ENCODE results near the gene FAIM2.
A peak's percentile ranks its signal among the peaks of the same experiment; 100 is the strongest.
"Not testable (repeated sequence)": the region's sequence is repeated elsewhere in the genome, so short reads cannot be mapped to it uniquely, and the experiment has no call there.

FAIM2 gene

DNA sequence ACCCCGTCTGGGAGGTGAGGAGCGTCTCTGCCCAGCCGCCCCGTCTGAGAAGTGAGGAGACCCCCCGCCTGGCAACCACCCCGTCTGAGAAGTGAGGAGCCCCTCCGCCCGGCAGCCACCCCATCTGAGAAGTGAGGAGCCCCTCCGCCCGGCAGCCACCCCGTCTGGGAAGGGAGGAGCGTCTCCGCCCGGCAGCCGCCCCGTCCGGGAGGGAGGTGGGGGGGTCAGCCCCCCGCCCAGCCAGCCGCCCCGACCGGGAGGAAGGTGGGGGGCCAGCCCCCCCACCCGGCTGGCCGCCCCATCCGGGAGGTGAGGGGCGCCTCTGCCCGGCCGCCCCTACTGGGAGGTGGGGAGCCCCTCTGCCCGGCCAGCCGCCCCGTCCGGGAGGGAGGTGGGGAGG lies 42.8 kb downstream of the FAIM2 start:
- DNase-seq (ENCODE audit: low spot score): not testable (repeated sequence)

DNA sequence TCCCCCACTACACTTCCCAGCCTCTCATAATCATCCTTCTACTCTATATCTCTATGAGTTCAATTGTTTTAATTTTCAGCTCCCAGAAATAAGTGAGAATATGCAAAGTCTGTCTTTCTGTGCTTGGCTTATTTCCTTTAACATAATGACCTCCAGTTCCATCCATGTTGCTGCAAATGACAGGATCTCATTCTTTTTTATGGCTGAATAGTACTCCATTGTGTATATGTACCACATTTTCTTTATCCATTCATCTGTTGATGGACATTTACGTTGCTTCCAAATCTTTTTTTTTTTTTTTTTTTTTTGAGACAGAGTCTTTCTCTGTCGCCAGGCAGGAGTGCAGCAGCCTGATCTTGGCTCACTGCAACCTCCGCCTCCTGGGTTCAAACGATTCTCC lies 47.8 kb downstream of the FAIM2 start:
- not testable (repeated sequence) for DNase-seq (ENCODE audit: low spot score)

DNA sequence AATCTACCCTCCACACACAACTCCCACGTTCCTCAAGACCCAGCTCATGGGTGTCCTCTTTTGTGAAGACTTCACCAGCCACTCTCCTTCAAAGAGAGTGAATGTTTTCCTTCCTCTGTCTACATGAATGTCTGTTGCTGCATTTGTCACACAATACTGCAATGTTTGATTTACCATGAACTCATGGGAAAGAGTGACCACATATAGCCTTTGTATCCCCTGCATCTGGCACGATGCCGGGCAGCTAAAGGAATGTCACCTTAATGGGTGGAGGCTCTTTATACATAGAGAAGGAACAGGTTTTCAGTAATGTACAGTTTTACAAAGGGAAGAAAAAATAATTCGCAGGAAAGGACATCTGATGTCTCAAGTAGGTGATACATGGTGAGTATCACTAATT lies 48.7 kb downstream of the FAIM2 start:
- DNase-seq (ENCODE audit: low spot score): no peak

DNA sequence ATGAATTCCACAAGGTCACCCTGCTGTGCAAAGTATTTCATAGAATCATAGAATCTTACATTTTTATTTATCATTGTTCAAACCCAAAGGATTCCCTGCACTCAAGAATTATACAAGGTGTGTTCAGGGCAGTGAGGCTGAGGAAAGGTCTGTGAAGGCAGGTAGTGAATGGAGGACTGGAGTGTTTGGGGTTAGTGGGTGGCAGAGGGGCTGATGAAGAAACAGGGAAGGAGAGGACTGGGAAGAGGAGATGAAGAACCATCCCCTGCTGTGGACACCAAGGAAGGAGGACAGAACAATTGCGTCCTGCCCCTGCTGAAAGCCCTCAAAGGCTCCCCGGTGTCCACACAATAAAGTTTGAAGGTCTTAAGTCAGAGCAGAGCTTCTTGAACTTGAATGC lies 50.0 kb downstream of the FAIM2 start:
- DNase-seq (ENCODE audit: low spot score): no peak

DNA sequence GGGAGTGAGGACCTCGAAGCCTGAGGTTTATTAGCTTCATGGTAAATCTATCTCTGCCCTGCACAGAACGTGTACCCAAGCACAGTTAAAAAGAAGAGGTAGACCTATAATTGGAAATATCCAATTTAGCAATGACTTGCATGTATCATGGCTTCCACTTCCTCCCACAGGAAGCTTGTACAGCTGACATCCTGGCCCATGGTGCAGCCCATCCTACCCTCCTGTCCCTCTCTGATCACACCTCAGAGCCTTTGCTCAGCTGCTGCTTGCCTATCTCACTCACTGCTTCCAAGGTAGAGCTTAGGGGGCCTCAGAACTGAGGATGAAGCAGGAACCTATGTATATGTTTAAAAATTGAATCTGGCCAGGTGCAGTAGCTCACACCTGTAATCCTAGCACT lies 56.5 kb downstream of the FAIM2 start:
- no peak for DNase-seq (ENCODE audit: low spot score)

DNA sequence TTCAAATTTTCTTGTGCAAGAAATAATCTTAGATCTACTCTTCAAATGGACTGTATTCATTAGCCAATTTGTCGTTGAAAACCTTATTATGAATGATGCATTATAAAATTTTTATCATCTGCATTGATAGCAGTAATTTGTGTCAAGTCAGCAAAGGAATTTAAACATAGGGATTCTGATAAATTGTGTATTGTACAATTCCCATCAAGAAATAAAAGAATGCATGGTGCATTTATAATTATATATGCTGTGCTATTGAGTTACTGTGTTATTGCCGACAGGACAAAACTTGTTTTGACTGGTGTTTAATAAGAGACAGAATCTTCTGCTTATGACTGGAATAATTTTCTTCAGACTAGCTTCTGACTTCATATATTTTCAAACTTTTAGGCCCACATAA lies 57.7 kb downstream of the FAIM2 start:
- DNase-seq (ENCODE audit: low spot score): no peak

DNA sequence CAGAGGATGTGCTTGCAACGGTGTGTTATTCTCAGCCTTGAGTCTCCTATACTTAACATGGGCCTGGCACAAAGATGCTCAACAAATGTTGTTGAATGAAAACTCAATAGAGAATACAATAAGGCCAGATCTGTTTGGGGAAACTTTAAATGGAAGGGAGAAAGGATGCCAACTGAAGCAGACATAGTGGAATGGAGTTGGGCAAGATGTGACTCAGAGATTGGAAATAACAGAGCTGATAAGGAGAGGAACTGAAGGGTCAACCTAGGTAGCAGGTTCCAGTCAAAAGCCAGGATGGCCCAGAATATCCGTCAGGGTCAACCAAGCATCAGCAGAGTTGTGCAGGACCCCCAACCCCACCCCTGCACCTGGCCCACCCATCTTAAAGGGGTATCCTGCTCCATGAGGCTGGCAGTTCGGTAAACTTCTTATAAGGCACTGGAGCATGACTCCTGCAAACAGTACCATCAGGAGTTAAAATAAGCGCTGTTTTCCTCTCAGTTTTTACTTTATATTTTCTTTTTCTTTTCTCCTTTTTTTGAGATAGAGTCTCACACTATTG lies 59.7 kb downstream of the FAIM2 start:
- DNase-seq (ENCODE audit: low spot score): no peak

DNA sequence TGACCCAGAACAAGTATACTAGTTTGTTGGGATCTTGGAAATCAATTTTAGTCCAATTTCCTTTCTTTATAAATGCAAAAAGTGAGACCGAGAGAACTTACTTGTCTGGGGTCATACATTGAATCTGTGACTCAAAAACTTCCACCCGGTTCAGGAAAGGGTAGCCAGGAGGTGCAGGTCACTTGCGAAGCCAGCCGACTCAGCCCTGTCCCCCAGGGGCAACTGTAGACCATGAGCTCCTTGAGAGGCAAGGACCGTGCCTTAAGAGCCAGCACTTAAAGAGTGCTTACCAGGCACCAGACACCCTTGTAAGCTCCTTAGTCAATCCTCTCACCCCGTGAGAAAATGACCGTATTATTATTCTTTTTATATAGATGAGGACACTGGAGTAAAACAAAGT lies 60.3 kb downstream of the FAIM2 start:
- no peak for DNase-seq (ENCODE audit: low spot score)

DNA sequence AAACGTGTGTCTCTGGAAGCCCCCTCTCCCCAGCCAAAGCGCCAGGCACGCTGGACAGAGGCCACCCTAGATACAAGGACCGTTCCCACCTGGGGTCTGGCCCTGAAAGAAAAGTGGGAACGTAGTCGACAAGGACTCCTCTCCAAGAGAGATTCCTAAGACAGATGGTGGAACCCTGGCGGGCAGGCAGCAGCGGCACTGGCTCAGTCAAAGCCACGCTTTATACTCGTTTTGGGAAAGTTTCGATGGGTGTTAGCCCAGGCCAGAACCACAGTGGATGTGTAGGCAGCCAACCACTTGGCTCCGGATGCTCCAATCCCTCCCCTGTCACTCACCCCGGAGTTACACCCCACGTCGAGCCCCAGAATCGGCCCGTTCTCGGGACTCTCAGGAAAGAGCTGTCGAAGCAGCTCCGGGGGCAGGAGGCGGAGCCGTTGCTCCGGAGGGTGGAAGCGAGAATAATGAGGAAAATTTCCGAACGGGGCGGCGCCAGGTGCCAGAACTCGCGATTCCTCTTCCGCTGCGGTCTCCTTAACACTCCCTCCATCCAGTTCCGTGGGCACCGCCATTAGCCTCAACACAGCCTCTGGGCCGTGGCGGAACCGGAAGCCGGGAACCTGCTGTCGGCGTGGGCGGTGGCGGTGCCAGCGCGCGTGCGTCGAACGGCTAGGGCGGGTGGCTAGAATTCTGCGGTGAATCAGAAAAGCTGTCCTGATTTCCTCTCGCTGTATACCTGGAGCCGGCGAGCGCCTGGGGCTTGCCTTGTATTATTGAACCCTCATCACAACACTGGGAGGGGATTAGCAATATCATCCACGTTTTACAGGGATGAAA lies 61.0 kb downstream of the FAIM2 start, which contains the start of gene BCDIN3D:
Gene BCDIN3D, minus strand, starts transcription at position 588 of the 834 bp plus-strand sequence. Its CDS starts 19 bp downstream, at position 569.
- peak; percentile 96 for DNase-seq (ENCODE audit: low spot score)

DNA sequence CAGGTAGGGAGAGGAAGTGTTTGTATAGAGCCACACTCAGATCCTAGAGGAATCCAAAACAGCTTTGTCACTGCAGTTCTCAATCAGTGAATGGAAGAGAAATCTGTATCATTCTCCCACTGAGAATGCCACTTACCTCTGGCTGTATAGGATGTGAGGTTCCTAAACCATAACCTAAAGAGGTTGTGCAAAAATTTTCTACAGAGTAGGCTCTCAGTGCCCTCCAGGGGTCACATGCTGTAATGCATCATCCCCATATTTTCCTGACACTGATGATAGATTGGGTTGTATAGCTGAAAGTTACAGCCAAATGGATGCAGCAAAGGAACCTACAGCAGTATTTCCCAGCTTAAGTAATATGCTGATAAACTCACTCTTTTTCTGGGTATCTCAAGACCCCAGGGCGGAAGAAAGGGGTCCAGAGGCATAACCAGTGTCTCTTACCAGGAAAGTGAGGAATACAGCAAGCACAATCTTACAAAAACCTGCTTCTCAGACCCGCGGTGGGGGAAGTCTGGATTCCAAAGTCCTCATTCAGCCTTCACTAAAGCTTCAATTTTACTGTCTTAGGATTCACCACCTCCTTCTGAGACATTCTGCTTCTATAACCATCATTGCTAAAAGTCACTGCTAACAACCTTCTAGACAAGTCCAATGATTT lies 64.6 kb downstream of the FAIM2 start:
- peak; percentile 47 for DNase-seq (ENCODE audit: low spot score)

DNA sequence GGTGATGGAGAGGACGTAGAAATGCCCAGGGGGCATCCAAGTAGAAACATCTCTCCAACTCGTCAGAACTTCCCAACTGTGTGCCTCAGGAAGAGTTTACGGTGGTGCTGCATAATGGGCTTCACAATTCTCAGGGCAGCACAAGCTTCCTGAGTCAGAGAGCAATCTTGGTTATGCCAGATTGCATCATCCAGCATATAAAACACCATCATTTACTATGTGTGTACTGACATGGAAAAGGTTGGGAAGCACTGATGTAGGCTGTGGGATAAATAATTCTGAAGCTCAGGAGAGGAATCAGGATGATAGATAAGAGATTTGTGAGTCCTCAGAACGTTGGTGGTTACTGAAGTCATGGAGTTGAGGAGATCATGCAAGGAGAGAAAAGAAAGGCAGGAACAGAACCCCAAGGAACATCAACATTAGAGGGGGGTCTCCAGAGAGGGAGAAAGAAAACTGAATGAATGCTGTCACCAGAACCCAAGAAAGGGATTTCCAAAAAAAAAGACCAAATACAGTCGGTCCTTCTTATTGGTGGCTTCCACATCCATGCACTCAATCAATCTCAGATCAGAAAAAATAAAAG lies 70.8 kb downstream of the FAIM2 start:
- DNase-seq (ENCODE audit: low spot score): peak; percentile 61

DNA sequence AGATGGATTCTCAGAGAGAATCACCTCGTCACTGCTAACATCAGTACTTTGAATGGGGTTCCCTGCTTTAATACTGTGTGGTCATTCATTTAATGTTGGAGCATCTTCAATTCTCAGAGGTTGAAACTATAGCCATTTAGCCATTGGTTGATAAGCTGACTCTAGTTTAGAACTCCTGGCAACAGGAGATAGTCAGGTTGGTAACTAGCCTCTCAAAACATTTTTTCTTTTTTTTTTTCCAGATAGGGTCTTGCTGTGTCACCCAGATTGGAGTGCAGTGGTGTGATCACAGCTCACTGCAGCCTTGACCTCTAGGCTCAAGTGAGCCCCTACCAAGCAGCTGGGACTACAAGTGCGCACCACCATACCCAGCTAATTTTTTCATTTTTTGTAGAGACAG lies 72.0 kb downstream of the FAIM2 start:
- DNase-seq (ENCODE audit: low spot score): no peak

DNA sequence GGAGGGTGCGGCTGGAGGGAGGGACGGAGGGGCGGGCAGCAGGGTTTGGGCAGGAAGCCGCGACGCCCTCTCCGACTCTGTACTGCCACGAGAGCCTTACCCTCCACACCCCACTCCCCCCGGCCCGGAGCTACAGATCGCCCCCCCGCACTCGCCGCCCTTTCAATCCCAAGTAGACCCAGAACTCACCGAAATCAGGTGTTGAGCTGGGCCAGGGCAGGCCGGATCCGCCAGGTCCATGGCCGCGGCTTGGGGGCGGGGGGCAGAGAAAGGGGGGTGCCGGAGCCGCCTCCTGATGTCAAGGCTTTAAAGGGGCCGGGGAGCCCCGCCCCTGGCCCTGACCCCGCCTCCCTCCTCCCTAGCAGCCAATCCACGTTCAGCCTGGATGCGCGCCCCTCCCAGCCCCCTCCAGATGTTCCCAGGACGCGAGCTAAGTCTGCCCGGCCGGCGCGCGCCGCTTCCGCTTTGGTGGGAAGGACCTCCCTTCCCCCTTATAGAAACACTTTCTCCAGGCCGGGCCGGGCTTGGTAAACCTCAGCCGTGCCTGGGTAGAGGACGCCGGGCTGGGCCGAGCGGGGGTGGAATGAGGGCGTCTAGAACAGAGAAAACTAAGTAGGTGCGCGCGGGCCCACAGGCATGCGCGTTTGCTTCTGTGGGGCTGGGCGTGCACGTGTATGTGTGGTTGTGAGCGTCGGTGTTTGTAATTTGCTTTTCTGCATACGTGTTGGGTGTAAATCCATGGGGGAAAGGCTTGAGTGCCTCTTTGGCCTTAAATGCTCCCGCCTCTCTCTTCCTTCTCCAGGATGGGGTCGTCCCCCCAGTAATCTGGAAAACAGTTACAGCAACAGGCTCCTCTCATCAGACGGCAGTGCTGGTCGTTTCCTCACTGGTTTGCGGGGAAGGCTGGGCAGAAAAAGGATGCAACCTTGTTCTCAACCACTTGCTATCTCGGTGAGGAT lies 75.3 kb downstream of the FAIM2 start, which contains the start of gene NCKAP5L:
Gene NCKAP5L, minus strand, starts transcription at position 281 of the 959 bp plus-strand sequence. CDS start 24,369 bp downstream, outside the sequence.
- DNase-seq (ENCODE audit: low spot score): peak; percentile 99

DNA sequence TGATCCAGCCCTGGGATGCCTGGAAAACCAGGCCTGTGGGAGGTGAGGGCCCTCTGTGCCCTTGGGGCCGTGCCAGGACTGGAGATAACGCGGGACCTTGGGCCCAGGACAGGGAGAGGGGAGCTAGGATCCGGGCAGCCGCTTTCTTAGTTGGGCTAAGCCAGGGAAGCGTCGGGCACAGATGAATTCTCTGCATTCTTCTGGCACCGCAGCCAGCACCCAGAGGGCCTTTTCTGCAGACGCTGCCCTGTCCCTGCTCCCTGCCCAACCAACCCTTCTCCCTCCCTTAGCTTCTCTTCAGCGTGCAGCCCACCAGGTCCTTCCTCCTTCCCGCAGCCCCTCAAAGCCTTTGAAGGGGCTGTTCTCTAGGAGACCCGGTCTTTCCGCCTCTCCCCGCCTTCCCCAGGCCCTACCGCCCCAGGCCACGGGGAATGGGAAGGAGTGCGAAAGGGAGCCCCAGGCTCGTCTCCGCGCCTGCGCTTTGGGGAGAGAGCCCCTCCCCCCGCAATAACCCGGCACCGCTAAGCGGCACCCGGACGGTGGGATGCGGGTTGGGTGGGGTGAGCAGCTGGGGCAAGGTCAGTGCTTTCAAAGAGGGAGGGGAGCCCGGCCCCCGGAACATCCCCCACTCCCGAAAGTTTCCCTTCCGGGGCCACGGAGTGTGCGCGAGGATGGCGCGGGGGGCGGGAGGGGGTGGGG lies 76.2 kb downstream of the FAIM2 start:
- DNase-seq (ENCODE audit: low spot score): peak; percentile 89

DNA sequence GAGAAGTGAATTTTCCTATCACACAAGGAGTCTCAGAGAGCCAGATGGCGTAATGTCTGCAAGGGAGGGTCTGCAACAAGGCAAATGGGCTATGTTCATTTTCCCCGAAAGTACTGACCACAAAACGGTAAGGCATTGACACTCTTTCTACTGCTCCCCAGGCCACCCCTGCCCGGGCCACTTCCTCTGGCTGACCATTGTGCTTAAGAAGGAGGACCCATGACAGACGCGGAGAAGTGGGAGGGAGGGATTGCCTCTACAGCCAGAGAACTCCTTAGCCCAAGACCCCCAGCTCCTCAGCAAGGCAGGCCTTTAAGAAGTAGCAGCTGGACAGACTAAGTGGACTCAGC lies 76.7 kb downstream of the FAIM2 start:
- DNase-seq (ENCODE audit: low spot score): no peak

DNA sequence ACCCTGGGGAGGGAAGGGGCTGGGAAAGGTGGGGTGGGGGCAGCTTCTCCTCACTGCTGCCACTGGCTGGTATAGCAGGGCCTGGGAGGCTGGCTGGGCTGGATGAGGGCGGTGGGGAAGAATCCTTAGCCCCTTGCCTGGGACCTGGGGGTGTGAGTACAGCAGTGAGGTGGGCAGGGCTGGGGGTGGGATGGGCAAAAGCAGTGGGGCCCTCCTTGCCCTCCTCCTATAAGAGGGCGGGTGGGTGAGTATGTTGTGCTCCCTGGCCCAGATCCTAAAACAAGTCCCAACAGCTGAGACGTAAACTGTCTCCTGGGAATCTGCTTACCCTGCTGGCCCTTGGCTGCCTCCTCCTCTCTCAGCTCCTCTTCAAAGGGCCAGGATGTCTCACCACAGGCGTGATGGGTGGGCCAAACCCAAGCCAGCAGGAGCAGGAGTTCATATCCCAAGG lies 77.7 kb downstream of the FAIM2 start:
- peak; percentile 57 for DNase-seq (ENCODE audit: low spot score)

DNA sequence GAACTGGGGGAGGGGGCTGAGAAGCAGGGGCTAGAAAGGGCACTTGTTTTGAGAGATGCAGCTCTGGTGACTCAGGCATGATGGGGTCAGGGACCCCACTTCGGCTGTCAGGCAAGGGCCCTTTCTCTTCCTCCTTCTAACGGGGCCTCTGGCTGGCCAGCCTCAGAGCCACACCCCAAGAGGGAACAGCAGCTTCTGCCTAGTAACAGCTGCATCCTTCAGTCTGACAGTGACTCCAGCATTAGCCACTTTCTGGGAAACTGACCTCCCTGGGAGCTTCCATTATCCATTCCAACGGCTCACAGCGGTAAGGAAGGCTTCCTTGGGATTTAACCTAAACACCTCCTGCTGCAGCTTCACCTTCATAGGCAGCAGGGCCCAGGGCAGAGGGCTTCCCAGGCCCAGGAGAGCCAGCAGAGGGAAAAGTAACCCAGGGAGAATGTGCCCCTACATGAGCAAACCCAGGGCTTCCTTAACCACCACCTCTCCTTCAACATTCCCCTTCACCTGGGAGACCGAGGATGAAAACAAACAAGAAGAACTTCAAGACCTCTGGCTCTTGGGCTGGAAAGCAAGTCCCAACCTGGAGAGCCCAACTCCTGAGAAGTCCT lies 78.2 kb downstream of the FAIM2 start:
- DNase-seq (ENCODE audit: low spot score): peak; percentile 81

DNA sequence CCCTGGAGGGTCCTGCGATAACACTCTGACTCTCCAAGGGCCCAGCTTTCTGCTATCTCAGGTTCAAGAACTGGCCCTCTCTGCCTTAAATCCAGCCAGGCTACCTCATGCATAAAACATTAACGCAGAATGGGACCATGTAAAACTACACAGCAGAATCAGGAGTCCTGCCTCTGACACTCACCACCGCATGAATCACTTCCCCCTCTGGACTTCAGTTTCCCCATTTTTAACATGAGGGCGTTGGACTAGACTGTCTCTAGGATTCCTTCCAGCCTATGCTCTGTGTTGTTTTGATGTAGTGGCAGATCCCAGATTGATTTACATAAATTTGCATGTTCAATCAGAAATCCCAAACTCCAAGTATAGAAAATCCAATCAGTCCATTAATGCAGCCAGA lies 78.8 kb downstream of the FAIM2 start:
- DNase-seq (ENCODE audit: low spot score): peak; percentile 79

DNA sequence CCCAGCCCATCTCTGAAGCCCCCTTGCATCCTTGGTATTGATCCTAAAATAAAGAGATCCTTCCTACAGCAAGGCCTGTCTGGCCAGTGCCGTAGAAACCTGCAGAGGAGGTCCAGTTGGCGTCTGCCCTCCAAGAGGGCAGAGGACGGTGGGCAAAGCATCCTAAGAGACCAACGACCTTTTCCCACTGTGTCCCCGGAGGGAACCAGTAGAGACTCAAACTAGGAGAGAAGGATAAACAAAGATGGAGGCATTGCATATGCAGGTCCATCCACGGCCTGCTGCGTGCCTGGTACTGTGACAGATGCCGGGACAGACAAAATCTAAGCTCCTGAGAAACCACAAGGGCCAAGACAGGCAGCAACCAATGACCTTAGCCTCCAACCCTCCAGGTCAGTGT lies 79.3 kb downstream of the FAIM2 start:
- DNase-seq (ENCODE audit: low spot score): no peak

DNA sequence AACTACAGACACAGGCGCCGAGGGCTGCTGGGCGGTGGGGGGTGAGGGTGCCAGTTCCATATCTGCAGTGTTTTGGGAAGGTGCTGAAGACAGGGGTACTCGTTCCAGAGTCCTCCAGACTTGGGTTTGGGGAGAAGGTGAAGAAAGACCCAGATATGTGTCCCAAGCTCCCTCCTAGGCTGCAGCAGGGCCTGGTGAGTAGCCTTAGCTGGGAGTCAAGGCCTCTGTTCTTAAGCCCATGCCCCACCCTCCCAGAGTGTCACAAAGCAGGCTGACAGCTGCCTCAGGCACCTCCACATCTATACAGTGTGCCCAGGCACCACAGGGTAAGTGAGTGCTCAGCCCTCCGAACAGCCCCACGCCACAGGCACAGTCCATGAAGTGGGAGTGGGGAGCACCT lies 79.7 kb downstream of the FAIM2 start:
- DNase-seq (ENCODE audit: low spot score): no peak

Data from GM03348 (cell line).